IPS DF 19.7 (cell line): Measurements from ENCODE around the gene FNDC11.
"Not testable (repeated sequence)": the region's sequence is repeated elsewhere in the genome, so short reads cannot be mapped to it uniquely, and the experiment has no call there.

Source experiments
- DNase-seq: peaks from one replicate; pipeline ENCODE4 v3.0.0-alpha.2; 2013; ENCODE audit warnings: low read depth, low spot score

The FNDC11 gene

GRCh38 chr20:63566395-63567135, 12.6 kb downstream of the FNDC11 start:
- DNase-seq, result no peak

GRCh38 chr20:63567136-63567385, 13.1 kb downstream of the FNDC11 start:
- DNase-seq, result no peak

DNA sequence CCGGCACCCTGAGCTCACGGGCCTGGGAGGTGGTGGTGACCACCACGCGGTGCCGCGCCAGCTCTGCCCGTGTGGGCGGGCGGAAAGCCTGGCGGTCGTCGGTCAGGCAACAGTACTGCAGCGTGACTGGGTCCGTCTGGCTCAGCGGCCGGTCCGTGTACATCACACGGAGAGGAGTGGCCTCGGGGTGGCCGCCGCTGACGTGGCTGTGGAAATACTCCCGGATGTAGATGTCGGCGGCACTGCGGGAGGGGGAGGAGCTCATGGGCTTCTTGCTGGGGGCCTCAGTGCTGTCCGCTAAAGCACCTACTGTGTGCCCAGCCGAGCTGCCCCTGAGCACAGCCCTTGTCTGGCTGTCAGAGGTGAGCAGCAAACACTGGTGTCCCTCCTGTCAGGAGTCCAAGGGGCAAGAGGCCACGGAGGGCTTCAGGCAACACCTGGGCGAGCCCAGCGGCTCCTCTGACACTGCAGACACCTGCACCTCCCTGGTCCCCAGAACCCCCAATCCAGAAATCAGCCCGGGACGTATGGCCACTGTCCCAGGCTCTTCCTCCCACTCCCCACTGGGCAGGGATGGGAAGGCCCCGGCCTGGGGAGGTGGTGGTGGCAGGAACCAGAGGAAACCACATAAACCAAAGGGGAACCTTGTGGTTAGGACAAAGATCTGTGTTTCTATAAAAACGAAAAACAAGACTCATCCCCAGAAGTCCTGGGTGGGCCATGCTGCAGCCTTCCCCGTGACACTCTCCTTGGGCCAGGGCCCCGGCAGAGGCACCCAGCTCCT, 13.6 kb downstream of the FNDC11 start:
- no peak for DNase-seq

DNA sequence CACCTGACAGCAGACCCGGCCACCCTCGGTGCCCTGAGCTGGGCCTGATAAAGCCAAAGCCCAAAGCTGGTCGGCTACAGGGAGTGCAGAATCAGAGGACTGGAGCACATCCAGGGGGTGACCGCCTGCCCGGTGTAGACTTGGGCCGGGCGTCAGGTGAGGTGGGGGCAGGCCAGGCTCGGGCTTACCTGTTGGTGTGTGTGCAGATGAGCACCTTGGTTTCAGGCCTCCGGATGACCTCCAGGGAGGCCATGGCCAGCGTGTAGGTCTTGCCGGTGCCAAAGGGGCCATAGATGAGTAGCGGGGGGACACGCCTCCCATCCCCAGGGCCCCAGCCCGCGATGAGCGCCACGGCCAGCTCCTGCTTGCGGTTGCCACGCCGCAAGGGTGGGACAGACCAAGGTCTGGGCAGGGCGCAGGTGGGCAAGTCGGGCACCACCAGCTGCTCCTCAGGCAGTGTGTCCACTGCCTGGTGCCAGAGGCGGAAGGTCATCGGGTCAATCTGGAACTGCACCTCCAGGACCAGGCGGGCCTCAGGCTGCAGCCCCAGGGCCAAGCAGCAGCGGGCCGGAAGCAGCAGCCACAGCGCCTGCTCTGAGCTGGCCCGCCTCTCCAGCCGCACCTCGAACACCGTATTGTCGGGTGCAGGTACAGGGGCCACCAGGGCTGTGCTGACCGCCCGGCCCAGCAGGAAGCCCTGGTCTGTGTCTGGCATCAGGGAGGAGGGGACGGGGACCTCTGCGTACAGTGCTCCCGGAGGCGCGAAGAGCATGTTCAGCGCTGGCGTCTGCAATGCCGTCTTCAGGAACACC, 14.4 kb downstream of the FNDC11 start:
- DNase-seq, result no peak

GRCh38 chr20:63568986-63569949, 15.3 kb downstream of the FNDC11 start:
- DNase-seq, result no peak

GRCh38 chr20:63570281-63571086, 16.5 kb downstream of the FNDC11 start:
- DNase-seq, result no peak

DNA sequence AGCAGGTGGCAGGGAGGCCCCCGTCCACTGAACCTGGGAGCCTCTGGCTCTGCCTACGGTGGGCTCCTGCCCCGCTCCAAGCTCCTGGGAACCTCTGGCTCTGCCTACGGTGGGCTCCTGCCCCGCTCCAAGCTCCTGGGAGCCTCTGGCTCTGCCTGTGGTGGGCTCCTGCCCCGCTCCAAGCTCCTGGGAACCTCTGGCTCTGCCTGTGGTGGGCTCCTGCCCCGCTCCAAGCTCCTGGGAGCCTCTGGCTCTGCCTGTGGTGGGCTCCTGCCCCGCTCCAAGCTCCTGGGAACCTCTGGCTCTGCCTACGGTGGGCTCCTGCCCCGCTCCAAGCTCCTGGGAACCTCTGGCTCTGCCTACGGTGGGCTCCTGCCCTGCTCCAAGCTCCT, 17.1 kb downstream of the FNDC11 start:
- DNase-seq, result not testable (repeated sequence)

DNA sequence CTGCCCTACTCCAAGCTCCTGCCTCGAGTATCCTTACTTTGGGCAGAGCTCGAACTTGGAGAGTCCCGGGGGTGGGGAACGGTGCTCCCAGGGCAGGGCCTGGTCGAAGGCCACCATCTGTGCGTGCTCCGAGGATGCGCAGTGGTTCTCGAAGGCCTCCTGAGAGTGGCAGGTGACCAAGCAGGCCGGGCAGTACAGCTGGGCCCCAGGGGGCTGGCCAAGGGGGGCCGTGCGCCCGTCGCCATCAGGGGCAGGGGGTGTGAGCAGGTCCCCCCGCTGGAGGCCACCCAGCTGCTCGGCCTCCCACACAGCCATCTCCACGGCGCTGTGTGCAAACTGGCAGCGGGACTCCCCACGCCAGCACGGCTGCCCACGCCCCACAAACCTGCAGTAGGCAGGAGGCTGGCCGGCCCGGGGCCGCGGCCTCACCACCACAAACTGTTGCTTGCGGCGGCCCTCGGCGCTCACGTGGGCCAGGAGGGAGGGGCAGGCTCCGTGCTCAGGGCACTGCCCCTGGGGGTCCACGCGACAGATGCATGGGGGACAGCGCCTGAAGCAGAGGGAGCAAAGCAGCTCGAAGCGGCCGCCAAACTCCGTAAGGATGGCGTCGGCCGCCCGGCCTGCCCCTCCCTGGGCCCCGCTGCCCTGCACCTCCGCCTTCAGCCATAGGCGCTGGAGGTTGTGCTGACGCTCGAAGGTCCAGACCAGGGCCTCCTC, 18.3 kb downstream of the FNDC11 start:
- DNase-seq, result no peak

DNA sequence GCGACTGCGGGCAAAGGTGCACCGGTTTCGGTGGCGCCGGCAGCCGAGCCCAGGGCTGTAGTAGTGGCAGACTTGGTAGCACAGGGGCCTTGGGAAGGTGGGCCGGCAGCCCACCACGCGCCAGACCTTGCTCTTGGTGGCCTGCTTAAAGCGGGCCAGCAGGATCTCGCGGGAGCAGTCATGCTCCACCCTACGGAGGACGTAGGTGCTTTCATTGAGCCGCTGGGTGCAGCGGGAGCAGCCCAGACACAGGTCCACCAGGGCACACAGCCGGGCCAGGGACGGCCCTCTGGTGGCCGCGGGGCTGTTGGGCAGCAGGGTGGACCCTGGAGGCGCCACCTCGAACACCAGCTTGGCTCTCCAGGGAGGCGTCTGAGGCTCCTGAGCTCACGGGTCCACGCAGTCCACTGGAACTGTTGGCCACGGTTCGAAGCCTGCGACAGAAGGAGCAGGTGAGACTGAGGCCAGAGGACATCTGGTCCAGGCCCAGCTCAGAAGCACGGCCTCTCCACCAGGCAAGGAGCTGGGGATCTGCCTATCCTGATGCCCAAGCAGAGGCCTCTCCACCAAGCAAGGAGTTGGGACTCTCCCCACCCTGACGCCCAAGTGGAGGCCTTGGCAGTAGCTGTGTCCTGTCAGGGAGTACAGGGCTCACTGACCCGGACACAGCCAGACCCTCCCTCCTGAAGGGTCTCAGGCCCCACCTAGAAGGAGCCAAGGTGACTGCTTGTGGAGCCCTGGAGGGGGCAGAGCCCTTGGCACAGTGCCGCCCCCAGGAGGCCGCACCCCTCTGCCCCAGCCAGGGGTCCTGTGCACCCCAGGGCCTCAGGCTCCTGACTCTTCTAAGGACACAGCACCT, 19.1 kb downstream of the FNDC11 start:
- no peak for DNase-seq

GRCh38 chr20:63573647-63574131, 19.7 kb downstream of the FNDC11 start:
- no peak for DNase-seq

DNA sequence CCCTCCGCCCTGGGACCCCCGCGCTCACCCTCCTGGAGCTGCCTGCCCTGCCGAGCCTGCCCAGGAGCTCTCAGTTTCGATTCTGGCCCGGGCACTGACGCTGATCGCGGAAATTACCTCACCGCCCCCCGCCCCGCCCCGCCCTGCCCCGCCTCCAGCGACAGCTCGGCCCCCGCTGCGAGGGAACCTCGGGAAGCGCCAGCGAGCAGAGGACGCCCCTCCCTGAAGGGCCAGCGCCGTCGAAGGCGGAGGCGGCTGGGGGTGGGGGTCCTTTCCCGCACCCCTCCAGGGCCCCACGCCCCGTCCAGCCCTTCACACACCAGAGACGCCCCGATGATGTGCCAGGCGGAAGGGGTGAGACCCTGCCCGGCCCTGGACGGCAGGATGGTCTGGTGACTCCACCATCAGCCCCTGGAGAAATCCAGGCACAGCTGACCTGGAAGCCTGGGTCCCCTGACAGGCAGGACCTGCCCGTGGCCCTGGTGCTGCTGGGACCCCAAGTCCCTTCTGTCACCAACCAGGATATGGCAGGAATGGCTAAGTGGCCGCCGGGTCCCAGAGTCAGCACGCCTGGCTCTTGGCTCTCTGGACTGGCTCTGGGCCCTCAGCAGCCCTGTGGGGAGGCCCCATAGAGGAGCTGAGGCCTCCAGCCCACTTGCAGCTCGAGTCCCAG, 20.3 kb downstream of the FNDC11 start, which contains the start of gene HELZ2:
Gene HELZ2, minus strand, starts transcription at position 84 of the 673 bp plus-strand sequence. CDS start 1,854 bp downstream, outside the sequence.
- DNase-seq, result no peak

DNA sequence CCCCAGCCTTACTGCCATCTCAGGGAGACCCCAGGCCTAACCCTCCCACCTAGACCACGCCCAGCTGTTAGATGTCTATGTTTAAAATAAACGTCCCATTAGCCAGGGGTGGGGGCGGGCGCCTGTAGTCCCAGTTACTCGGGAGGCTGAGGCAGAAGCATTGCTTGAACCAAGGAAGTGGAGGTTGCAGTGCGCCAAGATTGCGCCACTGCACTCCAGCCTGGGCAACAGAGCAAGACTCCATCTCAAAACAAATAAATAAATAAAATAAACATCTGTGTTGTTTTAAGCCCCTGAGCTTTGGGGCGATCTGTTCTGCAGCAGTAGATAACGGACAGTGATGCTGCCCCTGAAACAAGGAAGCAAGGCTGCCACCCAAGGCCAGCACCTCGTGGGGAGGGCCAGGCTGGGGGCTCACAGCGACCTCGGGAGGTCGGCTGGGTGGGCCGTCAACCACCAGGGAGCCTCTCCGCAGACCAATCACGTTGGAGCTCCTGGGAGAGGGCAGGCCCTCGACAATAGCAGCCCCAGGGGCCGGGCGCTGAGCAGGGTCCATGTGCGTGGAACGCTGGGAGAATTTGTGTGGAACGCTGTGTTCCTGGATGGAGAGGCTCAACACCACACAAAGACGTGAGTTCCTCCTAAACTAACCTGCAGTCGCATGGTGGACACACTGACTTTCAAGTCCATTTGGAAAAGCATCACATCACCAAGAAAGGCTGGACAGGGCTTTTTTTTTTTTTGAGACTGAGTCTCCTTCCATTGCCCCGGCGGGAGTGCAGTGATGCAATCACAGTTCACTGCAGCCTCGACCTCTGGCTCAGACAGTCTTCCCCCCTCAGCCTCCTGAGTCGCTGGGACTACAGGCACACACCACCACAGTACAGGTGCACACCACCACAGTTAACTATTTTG, 21.1 kb downstream of the FNDC11 start:
- no peak for DNase-seq

GRCh38 chr20:63576311-63576710, 22.4 kb downstream of the FNDC11 start:
- no peak for DNase-seq

DNA sequence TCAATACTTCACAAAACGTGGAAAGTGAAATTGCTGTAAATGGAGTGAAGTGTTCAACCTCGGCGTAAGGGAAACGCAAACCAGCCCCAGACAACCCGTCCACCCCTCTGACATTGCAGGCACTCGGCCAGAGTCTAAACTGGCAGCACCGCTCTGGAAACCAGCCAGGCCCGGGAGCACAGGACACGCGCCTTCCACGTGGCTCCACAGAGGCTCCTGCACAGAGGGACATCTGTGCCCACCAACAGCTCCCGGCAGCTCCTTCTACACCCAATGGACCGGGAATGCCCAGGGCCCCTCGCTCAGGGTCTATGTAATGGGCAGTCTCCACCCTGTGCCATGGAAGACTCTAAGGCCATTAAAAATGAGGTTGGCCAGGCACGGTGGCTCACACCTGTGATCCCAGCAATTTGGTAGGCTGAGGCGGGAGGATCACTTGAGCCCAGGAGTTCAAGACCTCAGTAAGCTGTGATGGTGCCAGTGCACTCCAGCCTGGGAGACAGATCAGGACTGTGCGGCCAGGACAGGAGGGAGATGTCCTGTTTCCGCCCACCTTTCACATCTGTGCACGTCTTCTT, 23.4 kb downstream of the FNDC11 start:
- no peak for DNase-seq

DNA sequence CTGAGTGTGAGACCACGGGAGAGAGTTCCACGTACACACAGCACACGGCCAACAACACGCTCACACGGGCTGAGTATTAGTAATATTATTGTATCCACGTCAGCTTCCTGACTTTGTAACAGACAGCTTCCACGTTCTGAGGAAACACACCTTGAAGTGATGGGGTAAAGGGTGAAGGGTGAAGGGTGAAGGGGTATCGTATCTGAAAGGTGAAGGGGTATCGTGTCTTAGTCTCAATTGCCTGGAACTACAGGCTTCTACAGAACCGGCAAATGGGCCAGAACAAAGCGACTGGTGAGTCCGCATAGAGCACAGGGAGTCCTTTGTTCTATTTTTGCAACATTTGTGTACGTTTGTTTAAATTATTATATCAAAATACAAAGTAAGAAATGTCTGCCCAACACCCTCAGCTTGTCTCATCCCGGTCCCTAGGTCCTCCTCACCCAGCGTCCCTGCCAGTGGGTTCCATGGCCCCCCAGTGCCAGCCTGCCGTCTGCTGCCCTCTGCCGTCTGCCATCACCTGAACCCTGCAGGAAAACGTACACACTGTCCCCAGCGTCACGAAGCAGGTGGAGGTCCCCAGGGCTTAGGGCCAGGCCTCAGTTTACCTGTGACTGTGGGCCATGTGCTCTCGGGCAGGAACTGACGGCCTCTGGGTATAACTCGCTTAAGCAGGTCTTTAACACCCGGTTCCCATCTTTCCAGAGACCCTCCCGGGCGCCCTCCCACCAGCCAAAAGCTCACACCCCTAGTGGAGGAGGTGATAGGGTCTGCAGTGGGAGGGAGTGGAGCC, 24.5 kb downstream of the FNDC11 start:
- DNase-seq, result no peak
